PFSK-1 (cell line): ENCODE results near the gene CEMIP.

Experiments
- FOXP2 ChIP-seq: optimal IDR thresholded peaks from 2 replicates; pipeline ENCODE3; 2011; ENCODE audit warnings: borderline replicate concordance, control low read depth, inconsistent platforms; ENCODE audit not compliant: insufficient read depth; ENCODE audit errors: extremely low read length, extremely low read depth
- POLR2AphosphoS5 ChIP-seq: IDR thresholded peaks from 2 replicates; pipeline ENCODE4 v1.6.1; 2012; ENCODE audit warnings: low read depth, mild to moderate bottlenecking, control low read depth, low read length, moderate library complexity
- SIN3A ChIP-seq: IDR thresholded peaks from 2 replicates; pipeline ENCODE4 v1.6.1; 2012; ENCODE audit warnings: mild to moderate bottlenecking, low read length, moderate library complexity, borderline replicate concordance; ENCODE audit not compliant: insufficient read depth
- TAF1 ChIP-seq: IDR thresholded peaks from 2 replicates; pipeline ENCODE4 v1.6.1; 2012; ENCODE audit warnings: low read length, control low read depth, borderline replicate concordance; ENCODE audit not compliant: insufficient read depth
- TF ChIP-seq, protein P1 (sequence below), 2 experiments: IDR thresholded peaks; 2 replicates each; pipeline versions ENCODE4 v1.6.1 to v1.8.0; 2011 to 2012; ENCODE audit warnings: low read depth in 2 of 2, low read length in 2 of 2, control low read depth in 1 of 2, inconsistent platforms in 1 of 2, mild to moderate bottlenecking in 1 of 2, moderate library complexity in 1 of 2; ENCODE audit not compliant: insufficient read depth in 1 of 2

DNA sequence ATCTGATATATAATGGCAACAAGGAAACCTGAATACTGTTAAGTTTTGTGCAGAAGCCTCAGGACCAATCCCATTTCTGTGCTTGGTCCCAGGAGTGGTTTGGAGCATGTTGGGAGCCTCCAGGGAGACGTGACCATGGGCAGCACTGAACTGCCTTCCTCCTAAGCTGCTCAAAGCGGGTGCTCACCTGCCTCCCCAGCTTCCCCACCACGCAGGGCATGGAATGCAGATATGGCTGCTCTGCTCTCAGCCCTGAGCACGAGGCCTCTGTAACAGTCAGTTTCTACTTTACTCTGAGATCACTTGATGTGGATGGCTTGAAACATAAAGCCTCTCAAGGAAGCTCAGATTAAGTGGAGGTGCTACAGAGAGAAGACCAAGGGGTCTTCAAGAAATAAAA lies 161.2 kb downstream of the CEMIP start:
- TF ChIP-seq POLR2AphosphoS5 (no peak), TAF1 (no peak), SIN3A (no peak), FOXP2 (no peak)
- TF ChIP-seq, protein P1, sequence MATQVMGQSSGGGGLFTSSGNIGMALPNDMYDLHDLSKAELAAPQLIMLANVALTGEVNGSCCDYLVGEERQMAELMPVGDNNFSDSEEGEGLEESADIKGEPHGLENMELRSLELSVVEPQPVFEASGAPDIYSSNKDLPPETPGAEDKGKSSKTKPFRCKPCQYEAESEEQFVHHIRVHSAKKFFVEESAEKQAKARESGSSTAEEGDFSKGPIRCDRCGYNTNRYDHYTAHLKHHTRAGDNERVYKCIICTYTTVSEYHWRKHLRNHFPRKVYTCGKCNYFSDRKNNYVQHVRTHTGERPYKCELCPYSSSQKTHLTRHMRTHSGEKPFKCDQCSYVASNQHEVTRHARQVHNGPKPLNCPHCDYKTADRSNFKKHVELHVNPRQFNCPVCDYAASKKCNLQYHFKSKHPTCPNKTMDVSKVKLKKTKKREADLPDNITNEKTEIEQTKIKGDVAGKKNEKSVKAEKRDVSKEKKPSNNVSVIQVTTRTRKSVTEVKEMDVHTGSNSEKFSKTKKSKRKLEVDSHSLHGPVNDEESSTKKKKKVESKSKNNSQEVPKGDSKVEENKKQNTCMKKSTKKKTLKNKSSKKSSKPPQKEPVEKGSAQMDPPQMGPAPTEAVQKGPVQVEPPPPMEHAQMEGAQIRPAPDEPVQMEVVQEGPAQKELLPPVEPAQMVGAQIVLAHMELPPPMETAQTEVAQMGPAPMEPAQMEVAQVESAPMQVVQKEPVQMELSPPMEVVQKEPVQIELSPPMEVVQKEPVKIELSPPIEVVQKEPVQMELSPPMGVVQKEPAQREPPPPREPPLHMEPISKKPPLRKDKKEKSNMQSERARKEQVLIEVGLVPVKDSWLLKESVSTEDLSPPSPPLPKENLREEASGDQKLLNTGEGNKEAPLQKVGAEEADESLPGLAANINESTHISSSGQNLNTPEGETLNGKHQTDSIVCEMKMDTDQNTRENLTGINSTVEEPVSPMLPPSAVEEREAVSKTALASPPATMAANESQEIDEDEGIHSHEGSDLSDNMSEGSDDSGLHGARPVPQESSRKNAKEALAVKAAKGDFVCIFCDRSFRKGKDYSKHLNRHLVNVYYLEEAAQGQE (IDR thresholded peaks at IDR 0.05; ENCODE audit: insufficient read depth in 1 of 2, low read depth in 2 of 2, low read length in 2 of 2) = no peak
